Heart left ventricle (tissue), 13 donors: ENCODE results near the gene GNA15.
"Not testable (repeated sequence)": the region's sequence is repeated elsewhere in the genome, so short reads cannot be mapped to it uniquely, and the experiment has no call there.

Source experiments
- CTCF ChIP-seq, 12 donors: fragments of 200-600 bp; sonication (generic) in 4 of 12; IDR thresholded peaks; one replicate each; pipeline versions ENCODE4 v1.5.0 to v1.8.0; 2018 to 2022; ENCODE audit warnings: antibody characterized with exemption in 12 of 12, mild to moderate bottlenecking in 5 of 12
- POLR2A ChIP-seq, 2 donors: fragments of 450-650 bp; IDR thresholded peaks; one replicate each; pipeline ENCODE4 v1.6.1; 2017; ENCODE audit warnings: antibody characterized with exemption in 2 of 2, mild to moderate bottlenecking in 2 of 2, moderate library complexity in 2 of 2
- donor health status: ischemic (EF 13 %, LVEDD 7.1; RV severe dilation, severe dysfunction).
- donor health status: DM: no; HTN: yes; CAD: no.
- donor health status: DM: no; HTN: no; CAD: no.
- donor health status: ischemic (EF 25% LVEDD 6.9; RV normal size, moderate dysfunction).
- donor health status: ischemic (EF 25% LVEDD 5.7; RV mildly dilated, moderate dysfunction).
- donor health status: ischemic (EF 35%, LVEDD 5.7; RV mildly dilated, moderate dysfunction).
- donor health status: nonischemic (EF 11% LVEDD 7.7; RV severe dilation, severe dysfunction).
- donor health status: DM: yes; HTN: yes; CAD: no.
- donor health status: PGD.
- donor health status: ischemic (EF 29% LVEDD 5.4; RV normal size, mild dysfunction).
- donor health status: nonischemic (EF 23%, LVEDD 6.1; RV moderate dilation, normal function).

- TF ChIP-seq POLR2A, CTCF (IDR thresholded peaks at IDR 0.05): not testable (repeated sequence)
Observed at GRCh38 chr19:3154447-3154846, 18.6 kb downstream of the GNA15 start.
